ENCODE results near the gene DOCK4.

Gene DOCK4

DNA sequence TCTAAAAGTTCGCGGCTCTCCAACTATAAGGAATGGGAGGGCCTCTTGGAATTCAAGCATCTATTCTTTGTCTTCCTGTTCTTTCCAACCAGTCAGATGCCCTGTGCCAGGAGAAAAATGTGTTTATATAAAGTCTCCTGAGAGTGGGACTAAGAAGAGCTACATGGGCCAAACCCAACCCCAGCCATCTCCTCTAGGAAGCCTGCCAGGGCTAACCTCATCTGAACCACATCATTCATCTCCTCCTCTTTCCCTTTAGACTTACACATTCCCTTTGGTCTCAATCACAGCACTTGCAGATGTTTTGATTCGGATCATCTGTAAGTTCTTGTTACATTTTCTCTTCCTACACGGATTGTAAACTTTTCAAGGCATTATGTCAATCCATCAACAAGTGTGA lies 62.6 kb downstream of the DOCK4 start:
- no peak overlapping the region for H3K4me3 ChIP-seq (ENCODE audit: low read length, poor library complexity, severe bottlenecking)
- H3K4me2 ChIP-seq (ENCODE audit: low read depth, low read length, poor library complexity, severe bottlenecking), result no peak overlapping the region
- no peaks in the 10 kb centered on the region for H3F3A ChIP-seq (ENCODE audit: low read depth)
- no peaks in the 10 kb centered on the region for H4K20me1 ChIP-seq (ENCODE audit: insufficient read depth, low read length, poor library complexity, severe bottlenecking)
- H3K79me2 ChIP-seq (ENCODE audit: insufficient read depth, low read length), result no peaks in the 10 kb centered on the region
- H3K9me2 ChIP-seq (replicated peaks; ENCODE audit: low read depth, low read length), result no peaks in the 10 kb centered on the region
- no peak overlapping the region for H2AFZ ChIP-seq (ENCODE audit: low read length)
- H3K27me3 ChIP-seq (ENCODE audit: insufficient read depth, low read length, poor library complexity, severe bottlenecking), result no peaks in the 10 kb centered on the region
- no peak overlapping the region for H3K9ac ChIP-seq (ENCODE audit: low read depth, low read length, poor library complexity, severe bottlenecking)
- peaks cover under 1% of the 10 kb centered on the region for H3K4me1 ChIP-seq (ENCODE audit: insufficient read depth, low read length, poor library complexity, severe bottlenecking)
- H3K36me3 ChIP-seq (ENCODE audit: insufficient read depth, low read length), result no peaks in the 10 kb centered on the region
- H3K9me3 ChIP-seq (ENCODE audit: insufficient read depth, low read depth, low read length), result no peaks in the 10 kb centered on the region
- no peak for TF ChIP-seq EZH2phosphoT487 (IDR thresholded peaks at IDR 0.05; ENCODE audit: borderline replicate concordance)
- TF ChIP-seq, protein P1, sequence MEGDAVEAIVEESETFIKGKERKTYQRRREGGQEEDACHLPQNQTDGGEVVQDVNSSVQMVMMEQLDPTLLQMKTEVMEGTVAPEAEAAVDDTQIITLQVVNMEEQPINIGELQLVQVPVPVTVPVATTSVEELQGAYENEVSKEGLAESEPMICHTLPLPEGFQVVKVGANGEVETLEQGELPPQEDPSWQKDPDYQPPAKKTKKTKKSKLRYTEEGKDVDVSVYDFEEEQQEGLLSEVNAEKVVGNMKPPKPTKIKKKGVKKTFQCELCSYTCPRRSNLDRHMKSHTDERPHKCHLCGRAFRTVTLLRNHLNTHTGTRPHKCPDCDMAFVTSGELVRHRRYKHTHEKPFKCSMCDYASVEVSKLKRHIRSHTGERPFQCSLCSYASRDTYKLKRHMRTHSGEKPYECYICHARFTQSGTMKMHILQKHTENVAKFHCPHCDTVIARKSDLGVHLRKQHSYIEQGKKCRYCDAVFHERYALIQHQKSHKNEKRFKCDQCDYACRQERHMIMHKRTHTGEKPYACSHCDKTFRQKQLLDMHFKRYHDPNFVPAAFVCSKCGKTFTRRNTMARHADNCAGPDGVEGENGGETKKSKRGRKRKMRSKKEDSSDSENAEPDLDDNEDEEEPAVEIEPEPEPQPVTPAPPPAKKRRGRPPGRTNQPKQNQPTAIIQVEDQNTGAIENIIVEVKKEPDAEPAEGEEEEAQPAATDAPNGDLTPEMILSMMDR (conservative IDR thresholded peaks at IDR 0.05; ENCODE audit: low read length), result no peak

DNA sequence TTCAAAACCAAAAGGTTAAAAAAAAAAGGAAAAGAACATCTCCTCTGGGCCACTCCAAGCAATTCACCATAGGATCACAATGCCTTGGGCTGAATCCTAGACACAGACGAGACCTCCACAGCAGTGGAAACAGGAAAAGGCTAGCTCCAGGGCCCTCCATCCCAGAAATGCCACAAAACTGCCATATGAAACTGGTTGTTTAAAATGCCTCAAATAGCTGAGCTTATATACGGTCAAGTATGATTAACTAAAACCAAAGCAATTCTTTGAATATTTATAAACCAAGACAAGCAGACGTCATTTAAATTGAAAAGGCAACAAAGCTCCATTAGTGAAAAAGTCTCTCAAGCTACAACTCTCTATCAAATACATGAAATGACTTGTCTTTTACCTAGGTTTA lies 63.1 kb downstream of the DOCK4 start:
- Histone ChIP-seq H4K20me1 (ENCODE audit: insufficient read depth, low read length, poor library complexity, severe bottlenecking) (no peaks in the 10 kb centered on the region), H3K79me2 (ENCODE audit: insufficient read depth, low read length) (no peaks in the 10 kb centered on the region), H2AFZ (ENCODE audit: low read length) (no peak overlapping the region), H3K9me3 (ENCODE audit: insufficient read depth, low read depth, low read length) (no peaks in the 10 kb centered on the region), H3K4me2 (ENCODE audit: low read depth, low read length, poor library complexity, severe bottlenecking) (no peak overlapping the region), H3F3A (ENCODE audit: low read depth) (no peaks in the 10 kb centered on the region), H3K27me3 (ENCODE audit: insufficient read depth, low read length, poor library complexity, severe bottlenecking) (no peaks in the 10 kb centered on the region), H3K4me3 (ENCODE audit: low read length, poor library complexity, severe bottlenecking) (no peak overlapping the region), H3K36me3 (ENCODE audit: insufficient read depth, low read length) (no peaks in the 10 kb centered on the region), H3K4me1 (ENCODE audit: insufficient read depth, low read length, poor library complexity, severe bottlenecking) (peaks cover 5% of the 10 kb centered on the region), H3K9ac (ENCODE audit: low read depth, low read length, poor library complexity, severe bottlenecking) (no peak overlapping the region), H3K9me2 (replicated peaks; ENCODE audit: low read depth, low read length) (no peaks in the 10 kb centered on the region)
- TF ChIP-seq, protein P1 (conservative IDR thresholded peaks at IDR 0.05; ENCODE audit: low read length), result no peak
- TF ChIP-seq EZH2phosphoT487 (IDR thresholded peaks at IDR 0.05; ENCODE audit: borderline replicate concordance), result no peak

DNA sequence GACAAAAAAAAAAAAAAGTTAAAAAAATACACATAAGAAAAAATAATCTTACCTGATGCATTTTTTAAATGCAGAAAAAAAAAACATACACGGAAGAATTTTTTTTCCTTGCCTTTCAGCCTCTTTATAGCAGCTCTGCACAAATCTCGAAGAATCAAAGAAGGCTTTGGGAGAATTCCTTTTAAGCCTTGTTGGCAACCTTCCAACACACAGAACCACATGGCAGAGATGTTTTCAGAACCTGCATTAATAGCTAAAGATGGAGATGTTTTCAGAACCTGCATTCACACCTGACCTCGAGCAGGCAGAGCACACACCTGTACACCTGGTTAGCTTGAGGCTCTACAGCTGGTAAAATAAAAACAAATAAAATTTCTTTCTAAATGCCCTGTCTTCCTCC lies 65.6 kb downstream of the DOCK4 start:
- H4K20me1 ChIP-seq (ENCODE audit: insufficient read depth, low read length, poor library complexity, severe bottlenecking), result no peaks in the 10 kb centered on the region
- peaks cover 7% of the 10 kb centered on the region for H3K4me1 ChIP-seq (ENCODE audit: insufficient read depth, low read length, poor library complexity, severe bottlenecking)
- H3K79me2 ChIP-seq (ENCODE audit: insufficient read depth, low read length), result no peaks in the 10 kb centered on the region
- H2AFZ ChIP-seq (ENCODE audit: low read length), result no peak overlapping the region
- H3K4me3 ChIP-seq (ENCODE audit: low read length, poor library complexity, severe bottlenecking), result no peak overlapping the region
- H3K9me2 ChIP-seq (replicated peaks; ENCODE audit: low read depth, low read length), result no peaks in the 10 kb centered on the region
- TF ChIP-seq, protein P1 (conservative IDR thresholded peaks at IDR 0.05; ENCODE audit: low read length), result no peak
- TF ChIP-seq EZH2phosphoT487 (IDR thresholded peaks at IDR 0.05; ENCODE audit: borderline replicate concordance), result no peak
- no peaks in the 10 kb centered on the region for H3F3A ChIP-seq (ENCODE audit: low read depth)
- no peaks in the 10 kb centered on the region for H3K36me3 ChIP-seq (ENCODE audit: insufficient read depth, low read length)
- no peaks in the 10 kb centered on the region for H3K27me3 ChIP-seq (ENCODE audit: insufficient read depth, low read length, poor library complexity, severe bottlenecking)
- no peak overlapping the region for H3K9ac ChIP-seq (ENCODE audit: low read depth, low read length, poor library complexity, severe bottlenecking)
- no peak overlapping the region for H3K4me2 ChIP-seq (ENCODE audit: low read depth, low read length, poor library complexity, severe bottlenecking)
- no peaks in the 10 kb centered on the region for H3K9me3 ChIP-seq (ENCODE audit: insufficient read depth, low read depth, low read length)
